GM23248 (cell line): ENCODE data around the gene LTB. TPM values are rescaled to one million over a fixed set of nuclear protein-coding genes. Genes with fewer than 3 reads are reported as not detected.

ENCODE experiments used
- DNase-seq: peaks from one replicate; pipeline ENCODE4 v3.0.0-alpha.2; 2015
- H2AFZ ChIP-seq: fragments of 200-600 bp; sonication (generic); 2 replicates; pipeline ENCODE4 v1.6.1; 2016; ENCODE audit warnings: antibody characterized with exemption
- H3F3A ChIP-seq: fragments of 200-600 bp; sonication (generic); 2 replicates; pipeline ENCODE4 v1.6.1; 2016; ENCODE audit warnings: mild to moderate bottlenecking, antibody characterized with exemption, mixed run types; ENCODE audit not compliant: insufficient read depth
- H3K27ac ChIP-seq: fragments of 200-600 bp; sonication (generic); 2 replicates; pipeline ENCODE4 v1.5.1; 2016; ENCODE audit warnings: mild to moderate bottlenecking
- H3K27me3 ChIP-seq: fragments of 200-600 bp; sonication (generic); replicated peaks from 2 replicates; pipeline ENCODE4 v1.6.1; 2016; ENCODE audit warnings: mild to moderate bottlenecking; ENCODE audit not compliant: insufficient read depth
- H3K36me3 ChIP-seq: fragments of 200-600 bp; sonication (generic); 2 replicates; pipeline ENCODE4 v1.6.1; 2016; ENCODE audit warnings: low read depth, mild to moderate bottlenecking
- H3K4me1 ChIP-seq: fragments of 200-600 bp; sonication (generic); 2 replicates; pipeline ENCODE4 v1.6.1; 2016; ENCODE audit warnings: mild to moderate bottlenecking; ENCODE audit not compliant: insufficient read depth
- H3K4me2 ChIP-seq: fragments of 200-600 bp; sonication (generic); one replicate; pipeline ENCODE4 v1.6.1; 2016; ENCODE audit warnings: mild to moderate bottlenecking; ENCODE audit not compliant: unreplicated experiment
- H3K4me3 ChIP-seq: fragments of 200-600 bp; sonication (generic); 2 replicates; pipeline ENCODE4 v1.5.1; 2016; ENCODE audit warnings: mild to moderate bottlenecking
- H3K79me2 ChIP-seq: fragments of 200-600 bp; sonication (generic); 2 replicates; pipeline ENCODE4 v1.6.1; 2016; ENCODE audit warnings: mild to moderate bottlenecking; ENCODE audit not compliant: insufficient read depth
- H3K9ac ChIP-seq: fragments of 200-600 bp; sonication (generic); 2 replicates; pipeline ENCODE4 v1.6.1; 2016; ENCODE audit warnings: mild to moderate bottlenecking
- H3K9me2 ChIP-seq: fragments of 200-600 bp; sonication (generic); 2 replicates; pipeline ENCODE4 v1.6.1; 2016; ENCODE audit warnings: mixed run types, mild to moderate bottlenecking, moderate library complexity; ENCODE audit not compliant: insufficient read depth
- H3K9me3 ChIP-seq: fragments of 200-600 bp; sonication (generic); one replicate; pipeline ENCODE4 v1.6.1; 2017; ENCODE audit warnings: low read depth
- H4K20me1 ChIP-seq: fragments of 200-600 bp; sonication (generic); 2 replicates; pipeline ENCODE4 v1.6.0; 2016; ENCODE audit not compliant: insufficient read depth
- EZH2 ChIP-seq: fragments of 200-600 bp; sonication (generic); IDR thresholded peaks from 2 replicates; pipeline ENCODE4 v1.6.1; 2018; ENCODE audit warnings: antibody characterized with exemption, mild to moderate bottlenecking; ENCODE audit not compliant: insufficient read depth, poor library complexity, severe bottlenecking
- EZH2phosphoT487 ChIP-seq: fragments of 200-600 bp; sonication (generic); IDR thresholded peaks from 2 replicates; pipeline ENCODE4 v1.6.1; 2018; ENCODE audit warnings: antibody characterized with exemption, moderate library complexity, mild to moderate bottlenecking, low read depth; ENCODE audit not compliant: insufficient read depth
- WGBS, 2 experiments: methylation state at CpG; one replicate each; pipeline ENCODE4 v1.1.6; 2015 to 2017; ENCODE audit warnings: low lambda C conversion rate in 2 of 2, low coverage in 1 of 2; ENCODE audit errors: missing lambda C conversion rate in 2 of 2; 5-methylcytosine and 5-hydroxymethylcytosine counted together
- in situ Hi-C: fragments of 300-500 bp; cut with MboI; formaldehyde crosslinking; loops from 2 replicates; pipeline ENCODE4 v1.15.0; 2020
- polyA plus RNA-seq: library from polyadenylated mRNA; unstranded; fragments of >200 nt; fragmentation: Nextera tagmentation; extraction: Ambion mirVana; gene quantifications from 2 replicates; pipeline ENCODE4 v1.2.1, GENCODE V29; 2016
- total RNA-seq: library from RNA; depleted of rRNA; stranded (reverse); fragments of >200 nt; shearing (Covaris generic); gene quantifications from 2 replicates; pipeline ENCODE4 v1.2.3, GENCODE V29; 2014

Gene LTB
- total and polyA plus RNA-seq, 2 experiments from 2014 or later, result not detected

GRCh38 chr6:31579119-31579505 is 3.1 kb downstream of the LTB start:
- peaks cover 4% of the 10 kb centered on the region; the same call in 1 of the 2 replicates for H3K4me1 ChIP-seq
- in situ Hi-C loops, result no loop called here
- TF ChIP-seq EZH2 (no peak), EZH2phosphoT487 (no peak)

GRCh38 chr6:31578184-31579118 is 3.8 kb downstream of the LTB start:
- H3K4me1 ChIP-seq, result peaks cover 4% of the 10 kb centered on the region; the same call in 1 of the 2 replicates
- 85% methylated on average over 12 of the region's 12 CpGs for WGBS, 2 experiments
- no peaks in the 10 kb centered on the region for H3K79me2 ChIP-seq
- no peak overlapping the region for H2AFZ ChIP-seq
- in situ Hi-C loops, result no loop called here
- H3K9me3 ChIP-seq, result no peaks in the 10 kb centered on the region
- no peaks in the 10 kb centered on the region for H3K36me3 ChIP-seq
- H4K20me1 ChIP-seq, result no peaks in the 10 kb centered on the region
- H3K4me2 ChIP-seq, result no peak overlapping the region
- no peak overlapping the region for H3K4me3 ChIP-seq
- no peaks in the 10 kb centered on the region for H3F3A ChIP-seq
- no peak overlapping the region for H3K27ac ChIP-seq
- DNase-seq, result no peak
- TF ChIP-seq EZH2phosphoT487 (no peak), EZH2 (no peak)
- H3K9ac ChIP-seq, result no peak overlapping the region
- no peaks in the 10 kb centered on the region for H3K9me2 ChIP-seq
- no peaks in the 10 kb centered on the region for H3K27me3 ChIP-seq

More at GRCh38 chr6:31579119-31579505, 3.1 kb downstream of the LTB start:
- Histone ChIP-seq H3K9me2 (no peaks in the 10 kb centered on the region), H3K4me2 (no peak overlapping the region), H2AFZ (no peak overlapping the region), H3K27me3 (no peaks in the 10 kb centered on the region), H3K79me2 (no peaks in the 10 kb centered on the region), H3K36me3 (no peaks in the 10 kb centered on the region), H3K27ac (no peak overlapping the region), H3K9me3 (no peaks in the 10 kb centered on the region), H3K4me3 (no peak overlapping the region), H4K20me1 (no peaks in the 10 kb centered on the region), H3F3A (no peaks in the 10 kb centered on the region), H3K9ac (no peak overlapping the region)
- 93 to 96% methylated on average over 3 of the region's 3 CpGs for WGBS, 2 experiments
- DNase-seq, result no peak

GRCh38 chr6:31577579-31577966 is 4.7 kb downstream of the LTB start:
- in situ Hi-C loops, result no loop called here
- Histone ChIP-seq H3K9me3 (no peaks in the 10 kb centered on the region), H4K20me1 (no peaks in the 10 kb centered on the region), H3K27ac (no peak overlapping the region), H3K36me3 (no peaks in the 10 kb centered on the region), H3K79me2 (no peaks in the 10 kb centered on the region), H3K4me2 (no peak overlapping the region), H3F3A (no peaks in the 10 kb centered on the region), H3K4me1 (peaks cover 4% of the 10 kb centered on the region; the same call in 1 of the 2 replicates), H3K9ac (no peak overlapping the region), H3K27me3 (no peaks in the 10 kb centered on the region), H3K4me3 (no peak overlapping the region), H3K9me2 (no peaks in the 10 kb centered on the region), H2AFZ (no peak overlapping the region)
- no peak for TF ChIP-seq EZH2
- TF ChIP-seq EZH2phosphoT487, result no peak
- WGBS, 2 experiments, result 78 to 90% methylated on average over 3 of the region's 3 CpGs
- DNase-seq, result no peak

- Histone ChIP-seq H3K27ac (no peak overlapping the region), H3K27me3 (no peaks in the 10 kb centered on the region), H3K4me2 (no peak overlapping the region), H3K4me1 (peaks cover 4% of the 10 kb centered on the region; the same call in 1 of the 2 replicates), H3F3A (no peaks in the 10 kb centered on the region), H3K36me3 (no peaks in the 10 kb centered on the region), H3K9me3 (no peaks in the 10 kb centered on the region), H2AFZ (no peak overlapping the region), H4K20me1 (no peaks in the 10 kb centered on the region), H3K9me2 (no peaks in the 10 kb centered on the region), H3K79me2 (no peaks in the 10 kb centered on the region), H3K9ac (no peak overlapping the region), H3K4me3 (no peak overlapping the region)
- DNase-seq, result no peak
- in situ Hi-C loops, result no loop called here
- 79 to 86% methylated on average over 16 to 19 of the region's 19 CpGs for WGBS, 2 experiments
- TF ChIP-seq EZH2phosphoT487, result no peak
- TF ChIP-seq EZH2, result no peak
Observed at GRCh38 chr6:31576897-31577578, 5.2 kb downstream of the LTB start.
